Lower leg skin (tissue), 3 donors: ENCODE data around the gene RRP15.

Experiments
- CTCF ChIP-seq, 3 donors: fragments of 450-650 bp; IDR thresholded peaks; one replicate each; pipeline ENCODE4 v1.5.1; 2016; ENCODE audit warnings: antibody characterized with exemption in 3 of 3, mild to moderate bottlenecking in 3 of 3, moderate library complexity in 2 of 3
- POLR2A ChIP-seq, 2 donors: fragments of 450-650 bp; IDR thresholded peaks; one replicate each; pipeline ENCODE4 v1.6.1; 2016 to 2017; ENCODE audit warnings: antibody characterized with exemption in 2 of 2, mild to moderate bottlenecking in 1 of 2, moderate library complexity in 1 of 2

GRCh38 chr1:218284377-218284916 lies 646 bp upstream of the RRP15 start:
- TF ChIP-seq CTCF (IDR thresholded peaks at IDR 0.05) (no peak), POLR2A (IDR thresholded peaks at IDR 0.05) (no peak)
